DMS53 treated with DMSO at 0.1 percent for 48 hours (cell line): ENCODE results near the gene PIK3C2G.
"Not testable (repeated sequence)": the region's sequence is repeated elsewhere in the genome, so short reads cannot be mapped to it uniquely, and the experiment has no call there.

Source experiments
- DNase-seq: peaks from one replicate; lab custom pipeline; 2025; ENCODE audit not compliant: unreplicated experiment; lab: John Stamatoyannopoulos, UW

Gene PIK3C2G

DNA sequence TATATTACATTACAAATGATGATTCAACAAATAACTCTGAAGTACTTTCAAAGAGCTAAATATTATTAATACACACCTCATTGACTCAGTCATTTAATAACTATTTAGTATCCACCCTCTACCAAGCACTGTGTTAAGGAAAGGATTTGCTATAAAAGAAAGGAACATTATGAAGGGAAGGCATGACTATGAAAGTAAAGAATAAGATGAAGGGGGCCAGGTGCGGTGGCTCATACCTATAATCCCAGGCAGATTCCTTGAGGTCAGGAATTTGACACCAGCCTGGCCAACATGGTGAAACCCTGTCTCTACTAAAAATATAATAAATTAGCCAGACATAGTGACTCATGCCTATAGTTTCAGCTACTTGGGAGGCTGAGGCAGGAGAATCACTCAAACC is 368.6 kb downstream of the PIK3C2G start:
- no peak for DNase-seq

DNA sequence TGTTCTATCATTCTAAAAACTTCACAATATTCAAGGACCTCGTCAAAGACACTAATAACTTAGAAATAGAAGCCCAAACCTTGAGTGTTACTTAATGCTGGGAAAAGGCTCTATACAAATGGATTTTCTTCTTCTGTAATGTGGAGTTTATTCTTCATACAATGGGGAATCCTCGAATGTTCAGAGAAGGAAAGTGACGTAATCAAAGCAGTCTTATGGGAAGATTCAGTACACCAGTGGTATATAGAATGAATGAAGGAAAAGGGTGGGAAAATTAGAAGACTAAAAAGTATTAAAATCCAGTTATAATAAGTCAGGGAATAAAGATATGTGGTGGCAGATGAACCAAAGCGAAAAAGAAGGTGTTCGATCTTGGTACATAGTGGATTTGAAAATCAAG is 370.0 kb downstream of the PIK3C2G start:
- no peak for DNase-seq

DNA sequence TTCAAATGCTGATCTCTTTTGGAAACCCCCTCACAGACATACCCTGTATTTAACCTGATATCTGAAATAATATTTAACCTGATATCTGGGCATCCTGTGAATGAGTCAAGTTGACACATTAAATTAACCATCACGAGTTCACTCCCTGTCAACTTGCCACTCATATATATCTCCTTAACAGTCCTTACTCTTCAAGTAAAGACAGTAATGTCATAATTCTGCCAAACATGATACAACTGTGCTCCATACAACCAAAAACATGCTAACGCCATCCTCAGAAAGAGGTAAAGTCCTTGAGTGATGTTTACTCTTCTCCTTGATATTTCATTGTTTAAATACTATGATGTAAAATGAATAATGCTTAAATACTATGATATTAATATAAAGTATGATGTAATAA is 371.5 kb downstream of the PIK3C2G start:
- no peak for DNase-seq

DNA sequence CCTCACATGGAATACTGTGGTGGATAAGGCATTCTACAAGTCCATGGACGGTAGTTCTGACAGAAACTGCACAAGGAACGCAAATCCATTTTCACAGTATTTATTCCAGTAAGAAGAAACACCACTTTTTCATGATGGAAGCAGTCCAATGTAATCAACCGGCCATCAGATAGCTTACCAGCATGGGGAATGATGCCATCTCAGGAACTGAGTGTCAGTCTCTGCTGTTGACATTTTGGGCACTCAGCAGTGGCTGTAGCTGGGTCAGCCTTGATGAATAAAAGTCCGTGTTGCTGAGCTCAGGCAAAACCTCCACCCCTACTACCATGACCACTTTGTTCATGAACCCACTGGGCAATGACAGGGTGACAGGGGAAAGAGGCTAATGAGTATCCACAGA is 373.1 kb downstream of the PIK3C2G start:
- no peak for DNase-seq

DNA sequence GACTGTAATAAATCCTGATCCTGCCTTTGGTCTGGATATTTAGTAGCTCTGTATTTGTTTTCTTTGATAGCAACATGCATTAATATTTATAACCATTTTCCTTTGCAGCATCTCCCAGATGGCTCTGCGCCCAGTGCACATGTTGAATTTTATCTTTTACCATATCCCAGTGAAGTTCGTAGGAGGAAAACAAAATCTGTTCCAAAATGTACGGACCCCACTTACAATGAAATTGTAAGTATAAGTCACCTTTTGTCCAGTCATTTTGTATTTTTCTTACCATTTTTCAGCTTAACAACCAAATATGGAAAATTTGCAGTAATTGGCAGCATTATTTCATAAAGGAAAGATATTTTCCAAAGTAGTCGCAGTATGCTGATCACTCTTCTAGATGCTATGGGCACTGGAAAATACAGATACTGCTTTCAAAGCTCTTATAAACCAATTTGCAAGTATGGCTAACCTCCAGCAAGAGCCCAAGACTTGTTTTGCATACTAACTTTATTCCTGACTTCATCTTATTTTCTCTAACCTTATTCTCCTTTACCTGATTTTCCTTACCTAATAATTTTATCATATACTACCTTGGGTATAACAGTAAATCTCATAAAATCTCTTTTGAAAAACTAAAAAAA is 379.1 kb downstream of the PIK3C2G start:
- no peak for DNase-seq

DNA sequence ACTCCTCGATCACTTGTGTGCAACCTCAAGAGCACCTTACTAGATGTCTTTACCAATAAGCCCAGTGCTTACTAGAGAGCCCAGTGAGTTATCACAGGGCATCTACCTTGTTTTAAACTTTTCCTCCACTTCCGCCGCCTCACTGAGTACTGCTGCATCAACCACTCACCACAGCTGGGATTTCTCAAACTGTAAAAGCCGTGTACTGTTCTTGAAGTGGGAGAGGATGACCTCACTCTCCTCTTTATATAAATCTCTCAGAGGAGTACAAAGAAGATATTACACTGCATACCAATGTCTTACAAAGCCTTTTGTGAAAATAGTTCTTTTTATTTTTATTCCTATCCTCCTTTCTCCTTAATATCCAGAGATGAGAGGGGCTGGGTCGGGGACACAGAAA is 382.4 kb downstream of the PIK3C2G start:
- no peak for DNase-seq

DNA sequence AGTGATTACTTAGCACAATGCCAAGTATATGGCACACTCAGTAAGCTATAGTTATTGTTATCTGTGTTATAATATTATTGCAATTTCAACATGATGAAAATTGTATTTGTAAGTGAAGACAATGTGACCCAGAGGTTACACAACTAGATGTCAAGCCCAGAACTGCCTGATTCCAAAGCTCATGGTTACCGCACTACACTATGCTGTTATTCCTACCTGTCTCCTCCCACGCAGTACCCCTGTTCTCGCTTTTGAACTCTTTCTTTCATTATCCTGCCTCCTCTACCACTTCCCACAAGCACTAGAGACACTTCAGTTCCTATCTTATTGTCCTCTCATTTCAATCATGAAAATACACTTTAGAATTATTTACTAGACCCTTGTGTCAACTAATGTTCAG is 383.2 kb downstream of the PIK3C2G start:
- no peak for DNase-seq

DNA sequence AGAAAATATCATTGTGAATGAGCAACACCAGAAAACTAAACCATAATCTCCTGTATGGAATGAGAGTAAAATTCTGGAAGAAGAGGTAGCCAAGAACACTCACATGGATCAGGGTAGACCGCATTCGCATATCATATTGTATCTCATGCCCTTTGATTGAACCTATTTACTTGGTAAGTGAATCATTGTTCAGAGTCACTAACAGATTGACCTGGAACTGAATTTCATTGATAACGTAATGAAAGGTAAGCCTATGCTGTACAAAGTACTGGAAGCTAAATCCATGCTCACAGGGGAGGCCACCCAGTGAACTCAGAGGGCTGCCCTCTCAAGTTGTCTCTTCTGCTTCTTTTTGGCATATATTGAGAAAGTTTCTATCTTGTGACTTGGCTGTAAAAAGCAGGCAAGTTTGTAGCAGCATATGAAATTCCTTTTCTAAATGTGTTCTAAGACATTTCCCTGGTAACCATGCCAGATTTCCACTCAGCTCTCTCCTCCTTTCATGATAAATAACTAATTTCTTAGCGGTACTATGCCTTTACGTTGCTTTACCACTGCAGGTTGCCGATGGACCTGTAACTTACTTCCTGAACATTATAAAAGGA is 385.1 kb downstream of the PIK3C2G start:
- DNase-seq: no peak

DNA sequence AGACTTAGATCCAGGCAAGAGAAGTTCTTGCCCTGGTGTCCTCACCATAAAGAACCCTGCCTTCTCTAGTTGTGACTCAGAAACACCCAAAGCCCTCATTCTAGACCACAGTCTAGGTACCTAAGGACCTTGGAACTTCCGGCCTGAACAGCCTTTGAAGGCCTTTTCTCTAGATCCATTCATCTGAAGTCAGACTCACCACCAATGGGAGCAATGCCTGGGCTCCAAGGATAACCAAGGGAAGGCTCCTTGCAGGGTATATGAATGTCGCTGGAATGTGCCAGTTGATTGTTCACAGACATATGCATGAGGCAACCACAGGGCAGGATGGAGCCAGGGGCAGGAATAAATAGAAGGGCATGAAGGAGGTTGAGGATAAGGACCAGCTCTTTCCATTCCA is 390.2 kb downstream of the PIK3C2G start:
- DNase-seq: no peak

DNA sequence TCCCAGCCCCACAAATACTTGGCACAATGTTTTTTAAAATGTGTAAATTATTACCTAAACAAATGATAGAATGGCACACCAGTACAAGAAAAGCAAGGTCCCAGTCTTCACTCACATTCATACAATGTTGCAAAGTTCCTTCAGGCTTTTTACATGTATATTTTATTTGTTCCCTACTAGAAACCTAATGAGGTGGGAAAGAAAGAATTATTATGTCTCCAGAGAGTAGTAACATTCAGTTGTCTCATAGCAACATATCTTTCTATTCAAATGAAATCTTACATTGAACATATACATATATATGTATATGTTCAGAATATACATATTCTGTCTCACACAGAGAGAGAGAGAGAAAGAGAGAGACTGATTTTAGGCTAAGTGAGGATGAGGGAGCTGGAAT is 391.3 kb downstream of the PIK3C2G start:
- no peak for DNase-seq

DNA sequence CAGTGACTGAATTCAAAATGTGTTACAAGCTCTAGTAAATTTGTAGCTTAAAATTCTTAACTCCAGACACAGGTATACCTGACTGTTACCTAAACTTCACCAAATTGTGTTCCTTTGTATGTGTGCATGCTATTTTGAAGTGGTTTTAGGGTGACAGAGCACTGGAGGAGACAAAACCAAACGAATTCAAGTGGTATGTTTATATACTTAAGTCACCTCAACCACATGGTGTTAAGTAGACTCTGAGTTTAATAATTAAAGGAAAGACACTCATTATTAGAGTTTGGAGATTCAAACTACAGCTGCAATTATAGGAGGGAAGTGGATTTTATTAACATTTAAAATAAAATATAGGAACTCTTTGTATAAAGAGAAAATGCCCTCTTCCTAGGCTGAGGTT is 392.1 kb downstream of the PIK3C2G start:
- peak; percentile 47 for DNase-seq

DNA sequence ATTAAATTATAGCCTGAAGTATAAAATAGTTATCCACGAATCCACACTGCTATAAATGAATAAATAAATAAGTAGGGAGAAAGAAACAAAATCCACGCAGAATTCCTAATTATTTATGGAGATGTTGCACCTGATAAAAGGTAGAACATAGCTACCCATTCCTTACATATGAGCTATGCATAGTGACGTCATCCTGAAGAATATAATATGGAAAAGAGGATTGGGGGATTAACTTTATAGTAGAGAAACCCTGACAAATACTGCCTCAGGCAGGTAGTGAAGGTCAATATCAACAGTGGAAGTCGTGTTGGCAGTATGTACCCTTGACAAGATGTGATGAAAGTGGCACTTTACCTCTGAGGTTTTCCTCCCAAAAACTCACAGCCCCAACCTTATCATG is 394.0 kb downstream of the PIK3C2G start:
- no peak for DNase-seq

DNA sequence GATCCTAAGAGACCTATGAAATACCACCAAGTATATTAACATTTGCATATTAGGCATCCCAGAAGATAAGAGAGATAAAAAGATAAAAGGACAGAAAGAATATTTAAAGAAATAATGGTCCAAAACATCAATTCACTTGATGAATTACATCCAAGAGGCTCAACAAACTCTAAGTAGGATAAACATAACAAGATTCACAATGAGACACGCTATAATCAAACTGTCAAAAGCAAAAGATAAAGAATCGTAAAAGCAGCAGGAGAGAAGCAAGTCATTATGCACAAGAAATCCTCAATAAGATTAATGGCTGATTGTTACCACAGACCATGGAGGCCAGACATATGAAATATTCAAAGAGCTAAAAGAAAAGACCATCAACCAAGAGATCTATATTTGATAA is 396.9 kb downstream of the PIK3C2G start:
- DNase-seq: no peak

DNA sequence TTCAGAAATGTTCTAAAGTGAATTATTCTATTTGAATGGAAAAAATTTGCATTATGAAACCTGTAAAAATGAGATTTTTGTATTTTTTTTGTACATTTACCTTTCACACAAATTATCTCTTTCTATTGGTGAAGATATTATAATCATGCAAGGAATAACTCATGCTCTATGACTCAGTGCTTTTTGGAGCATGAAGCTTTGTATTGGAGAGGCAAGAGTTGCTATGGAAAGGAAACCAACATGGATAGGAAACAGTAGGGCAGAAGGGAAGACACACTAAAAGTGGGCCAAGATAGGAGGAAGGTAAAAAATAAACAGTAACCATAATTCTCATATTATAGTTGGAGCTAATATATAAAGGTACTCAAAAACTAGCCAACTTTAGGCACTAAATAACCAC is 397.5 kb downstream of the PIK3C2G start:
- DNase-seq: no peak

DNA sequence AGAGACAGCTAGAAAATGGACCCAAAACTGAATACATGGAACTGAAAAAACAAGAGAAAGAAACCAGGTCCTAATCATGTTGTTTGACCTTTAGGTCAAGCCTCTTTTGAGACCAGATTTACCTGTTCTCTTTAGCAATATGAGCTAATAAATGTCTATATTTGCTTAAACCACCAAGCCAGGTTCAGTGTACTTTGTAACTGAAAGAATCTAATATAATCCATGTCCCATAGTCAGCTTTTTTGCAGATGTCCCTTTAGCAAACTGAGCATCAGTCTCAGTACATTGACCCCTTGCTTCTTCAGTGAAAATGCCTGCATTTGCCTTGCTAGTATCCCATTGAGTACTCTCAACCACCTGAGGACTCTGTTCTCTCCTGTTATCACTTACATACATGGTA is 414.8 kb downstream of the PIK3C2G start:
- DNase-seq: no peak

DNA sequence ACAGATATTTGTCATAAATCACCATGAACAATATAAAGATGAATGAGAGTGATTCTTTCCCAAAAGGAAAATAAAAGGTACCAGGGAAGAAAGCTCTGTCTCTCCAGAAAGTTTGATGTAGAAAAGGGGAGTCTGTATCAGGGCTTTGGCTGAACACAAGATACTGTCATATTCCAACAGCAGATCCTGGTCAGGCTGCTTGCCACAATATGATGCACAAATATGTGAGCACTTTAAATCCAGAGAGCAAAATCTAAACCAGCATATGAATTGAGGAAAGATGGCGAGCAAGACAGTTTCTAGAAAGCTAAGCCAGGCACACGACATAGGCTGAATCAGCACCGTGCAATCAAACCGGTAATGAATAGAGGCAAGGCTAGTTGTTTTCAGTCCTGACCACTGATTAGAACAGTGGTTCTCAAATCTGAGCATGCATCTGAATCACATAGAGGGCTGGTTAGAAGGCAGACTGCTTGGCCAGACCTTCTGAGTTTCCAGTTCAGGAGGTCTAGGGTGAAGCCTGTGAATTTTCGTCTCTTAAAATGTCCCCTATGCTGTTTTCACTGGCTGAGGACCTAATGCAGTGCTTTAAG is 415.8 kb downstream of the PIK3C2G start:
- DNase-seq: no peak

DNA sequence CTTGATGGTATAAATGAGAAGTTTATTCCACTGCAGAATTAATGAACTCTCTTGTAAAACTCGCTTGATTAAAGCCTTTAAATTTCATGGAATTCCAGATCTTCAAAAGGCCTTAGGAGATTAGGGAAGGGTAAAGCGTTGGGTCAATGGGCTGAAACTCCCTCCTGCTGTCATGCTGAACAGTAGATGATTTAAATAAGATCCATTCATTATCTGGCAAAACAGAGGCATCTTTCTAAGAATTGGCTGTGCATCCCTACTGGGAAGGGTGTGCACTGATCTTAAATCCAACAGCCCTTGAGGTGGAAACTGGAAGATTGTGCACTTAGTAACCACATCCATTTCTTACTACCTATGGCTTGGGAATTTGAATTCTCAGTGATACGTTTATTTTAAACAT is 420.5 kb downstream of the PIK3C2G start:
- DNase-seq: no peak

DNA sequence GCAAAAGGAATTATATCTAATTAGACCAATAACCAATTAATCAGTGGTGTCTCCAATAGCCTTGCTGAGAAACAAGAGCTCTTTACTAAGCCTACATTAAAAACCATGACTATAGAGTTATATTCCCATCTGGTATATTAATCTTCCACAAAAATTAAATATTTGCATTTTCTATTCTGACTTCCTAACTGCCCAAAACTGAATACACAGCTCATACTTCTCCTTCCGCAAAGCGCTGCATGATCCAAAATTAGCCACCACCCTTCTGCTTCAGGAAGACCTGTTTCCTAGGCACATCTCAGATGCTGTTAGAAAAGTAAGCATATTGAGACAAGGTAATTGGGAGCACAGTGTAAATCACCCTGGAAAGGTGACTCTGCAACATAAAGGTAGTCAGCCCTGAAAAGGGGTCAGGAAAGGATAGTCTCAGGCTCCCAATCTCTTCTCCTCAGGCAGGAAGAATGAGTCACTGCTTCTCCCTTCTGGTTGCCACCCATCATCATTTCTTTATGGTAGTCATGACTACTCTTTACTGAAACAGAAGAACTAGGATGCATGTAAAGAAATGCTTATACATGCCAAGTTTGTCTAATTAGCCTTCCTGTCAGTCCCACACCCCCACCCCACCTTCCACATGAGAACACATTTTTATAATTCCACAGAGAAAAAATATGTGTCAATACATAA is 422.2 kb downstream of the PIK3C2G start:
- DNase-seq: no peak

DNA sequence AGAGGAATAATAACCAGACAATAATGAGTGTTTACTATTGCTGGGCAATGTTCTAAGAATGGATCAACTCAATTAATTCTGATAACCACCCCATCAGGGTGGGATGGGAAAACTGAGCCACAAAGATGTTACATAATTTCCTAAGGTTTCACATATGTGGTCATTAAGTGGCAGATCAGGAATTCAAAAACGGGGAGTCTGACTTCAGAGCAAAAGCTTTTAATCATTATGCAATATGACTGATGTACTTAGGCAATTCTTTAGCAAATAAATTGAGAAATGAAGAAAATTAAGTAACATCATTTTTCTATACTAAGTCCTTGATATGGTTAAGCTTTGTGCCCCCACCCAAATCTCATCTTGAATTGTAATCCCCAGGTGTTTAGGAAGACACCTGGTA is 423.1 kb downstream of the PIK3C2G start:
- no peak for DNase-seq

DNA sequence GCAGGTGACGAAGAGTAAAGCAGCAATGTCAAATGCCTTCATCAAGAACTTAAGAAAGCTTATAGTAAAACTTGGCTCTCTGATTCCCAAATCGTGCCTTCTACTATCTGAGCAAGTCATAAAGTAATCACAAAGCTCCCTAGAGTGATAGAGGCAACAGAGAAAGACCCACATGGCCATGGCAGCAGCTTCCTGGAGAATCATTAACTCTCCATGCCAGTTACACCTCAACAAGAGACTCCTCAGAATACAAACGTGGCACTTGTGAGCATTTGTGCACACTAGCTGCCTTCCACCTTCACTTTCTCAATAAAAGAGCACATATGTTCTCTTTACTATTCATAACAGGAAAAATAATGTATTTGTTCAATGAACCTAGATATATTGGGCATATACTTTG is 428.5 kb downstream of the PIK3C2G start:
- peak; percentile 15 for DNase-seq

DNA sequence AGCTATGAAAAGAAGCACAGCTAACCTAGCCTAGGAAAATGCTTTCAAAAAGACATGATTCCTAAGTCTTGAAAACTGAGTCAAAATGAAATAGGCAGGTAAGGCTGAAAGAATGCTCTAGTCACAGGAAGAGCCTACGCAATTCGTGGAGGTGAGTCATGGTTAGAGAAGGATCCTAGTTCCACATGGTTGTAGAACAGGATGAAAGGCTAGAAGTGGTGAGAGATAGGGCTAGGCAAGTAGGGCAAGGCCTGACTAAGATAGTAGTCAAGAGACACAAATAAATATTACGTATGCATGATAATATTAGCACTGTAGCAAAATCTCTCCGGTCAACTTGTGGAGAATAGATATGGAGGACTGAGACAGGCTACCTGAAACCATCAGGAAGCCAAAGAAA is 429.3 kb downstream of the PIK3C2G start:
- DNase-seq: peak; percentile 21

DNA sequence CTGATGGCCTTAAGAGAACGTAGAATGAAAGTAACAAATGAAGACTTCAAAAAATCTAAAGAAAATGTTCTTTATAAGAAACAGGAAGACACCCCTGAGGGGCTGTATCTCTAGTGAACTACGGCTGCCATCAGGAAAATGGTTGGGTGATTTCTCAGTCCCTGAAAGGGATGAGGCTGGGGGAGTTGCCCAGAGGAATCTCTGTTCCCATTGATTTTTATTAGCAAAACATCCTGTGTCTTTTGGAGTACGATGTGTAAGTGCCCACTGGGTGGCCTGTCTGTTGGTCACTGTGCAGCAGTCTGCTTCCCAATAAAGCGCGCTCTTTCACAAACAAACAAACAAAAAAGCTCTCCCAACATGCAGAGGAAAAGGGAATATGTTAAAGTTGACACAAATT is 432.7 kb downstream of the PIK3C2G start:
- not testable (repeated sequence) for DNase-seq
